Measurements from ENCODE around the gene XRN1.

GRCh38 chr3:142467768-142468167 is 19.9 kb upstream of the XRN1 start:
- TF ChIP-seq, protein P1, sequence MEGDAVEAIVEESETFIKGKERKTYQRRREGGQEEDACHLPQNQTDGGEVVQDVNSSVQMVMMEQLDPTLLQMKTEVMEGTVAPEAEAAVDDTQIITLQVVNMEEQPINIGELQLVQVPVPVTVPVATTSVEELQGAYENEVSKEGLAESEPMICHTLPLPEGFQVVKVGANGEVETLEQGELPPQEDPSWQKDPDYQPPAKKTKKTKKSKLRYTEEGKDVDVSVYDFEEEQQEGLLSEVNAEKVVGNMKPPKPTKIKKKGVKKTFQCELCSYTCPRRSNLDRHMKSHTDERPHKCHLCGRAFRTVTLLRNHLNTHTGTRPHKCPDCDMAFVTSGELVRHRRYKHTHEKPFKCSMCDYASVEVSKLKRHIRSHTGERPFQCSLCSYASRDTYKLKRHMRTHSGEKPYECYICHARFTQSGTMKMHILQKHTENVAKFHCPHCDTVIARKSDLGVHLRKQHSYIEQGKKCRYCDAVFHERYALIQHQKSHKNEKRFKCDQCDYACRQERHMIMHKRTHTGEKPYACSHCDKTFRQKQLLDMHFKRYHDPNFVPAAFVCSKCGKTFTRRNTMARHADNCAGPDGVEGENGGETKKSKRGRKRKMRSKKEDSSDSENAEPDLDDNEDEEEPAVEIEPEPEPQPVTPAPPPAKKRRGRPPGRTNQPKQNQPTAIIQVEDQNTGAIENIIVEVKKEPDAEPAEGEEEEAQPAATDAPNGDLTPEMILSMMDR (IDR thresholded peaks at IDR 0.05 in 2 of 3, conservative IDR thresholded peaks at IDR 0.05 in 1 of 3; ENCODE audit: control insufficient read depth in 2 of 3, extremely low read depth in 1 of 3, insufficient read depth in 1 of 3, low read depth in 3 of 3, low read length in 3 of 3) = no peak
- no peak for TF ChIP-seq SP1 (IDR thresholded peaks at IDR 0.05; ENCODE audit: low read depth, low read length)
- TF ChIP-seq PAX8 (IDR thresholded peaks at IDR 0.05) = no peak
- TF ChIP-seq PAX5 (IDR thresholded peaks at IDR 0.05; ENCODE audit: borderline replicate concordance, low read depth, low read length) = no peak
- no peak for TF ChIP-seq GABPA (IDR thresholded peaks at IDR 0.05; ENCODE audit: low read depth)
- no peak for TF ChIP-seq KDM1A (IDR thresholded peaks at IDR 0.05; ENCODE audit: borderline replicate concordance)
- TF ChIP-seq, protein P2, sequence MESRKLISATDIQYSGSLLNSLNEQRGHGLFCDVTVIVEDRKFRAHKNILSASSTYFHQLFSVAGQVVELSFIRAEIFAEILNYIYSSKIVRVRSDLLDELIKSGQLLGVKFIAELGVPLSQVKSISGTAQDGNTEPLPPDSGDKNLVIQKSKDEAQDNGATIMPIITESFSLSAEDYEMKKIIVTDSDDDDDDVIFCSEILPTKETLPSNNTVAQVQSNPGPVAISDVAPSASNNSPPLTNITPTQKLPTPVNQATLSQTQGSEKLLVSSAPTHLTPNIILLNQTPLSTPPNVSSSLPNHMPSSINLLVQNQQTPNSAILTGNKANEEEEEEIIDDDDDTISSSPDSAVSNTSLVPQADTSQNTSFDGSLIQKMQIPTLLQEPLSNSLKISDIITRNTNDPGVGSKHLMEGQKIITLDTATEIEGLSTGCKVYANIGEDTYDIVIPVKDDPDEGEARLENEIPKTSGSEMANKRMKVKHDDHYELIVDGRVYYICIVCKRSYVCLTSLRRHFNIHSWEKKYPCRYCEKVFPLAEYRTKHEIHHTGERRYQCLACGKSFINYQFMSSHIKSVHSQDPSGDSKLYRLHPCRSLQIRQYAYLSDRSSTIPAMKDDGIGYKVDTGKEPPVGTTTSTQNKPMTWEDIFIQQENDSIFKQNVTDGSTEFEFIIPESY (IDR thresholded peaks at IDR 0.05) = no peak
- TF ChIP-seq IRF3 (IDR thresholded peaks at IDR 0.05) = no peak
- no peak for TF ChIP-seq HDAC2 (IDR thresholded peaks at IDR 0.05)
- no peak for TF ChIP-seq CEBPB (IDR thresholded peaks at IDR 0.05; ENCODE audit: borderline replicate concordance in 1 of 2, low read depth in 2 of 2, low read length in 2 of 2)
- TF ChIP-seq ZNF24 (IDR thresholded peaks at IDR 0.05) = no peak
- no peak for TF ChIP-seq POLR2AphosphoS5 (IDR thresholded peaks at IDR 0.05; ENCODE audit: low read length)
- TF ChIP-seq JUNB (IDR thresholded peaks at IDR 0.05) = no peak
